GM18909 (cell line): ENCODE data around the gene SLC35F2.
"Not testable (repeated sequence)": the region's sequence is repeated elsewhere in the genome, so short reads cannot be mapped to it uniquely, and the experiment has no call there.

Experiments
- ATAC-seq: cut with Tn5 transposase; IDR thresholded peaks from one replicate; pipeline ENCODE4 v1.9.1; 2021; ENCODE audit warnings: mild to moderate bottlenecking; ENCODE audit not compliant: unreplicated experiment, poor library complexity

The SLC35F2 gene

DNA sequence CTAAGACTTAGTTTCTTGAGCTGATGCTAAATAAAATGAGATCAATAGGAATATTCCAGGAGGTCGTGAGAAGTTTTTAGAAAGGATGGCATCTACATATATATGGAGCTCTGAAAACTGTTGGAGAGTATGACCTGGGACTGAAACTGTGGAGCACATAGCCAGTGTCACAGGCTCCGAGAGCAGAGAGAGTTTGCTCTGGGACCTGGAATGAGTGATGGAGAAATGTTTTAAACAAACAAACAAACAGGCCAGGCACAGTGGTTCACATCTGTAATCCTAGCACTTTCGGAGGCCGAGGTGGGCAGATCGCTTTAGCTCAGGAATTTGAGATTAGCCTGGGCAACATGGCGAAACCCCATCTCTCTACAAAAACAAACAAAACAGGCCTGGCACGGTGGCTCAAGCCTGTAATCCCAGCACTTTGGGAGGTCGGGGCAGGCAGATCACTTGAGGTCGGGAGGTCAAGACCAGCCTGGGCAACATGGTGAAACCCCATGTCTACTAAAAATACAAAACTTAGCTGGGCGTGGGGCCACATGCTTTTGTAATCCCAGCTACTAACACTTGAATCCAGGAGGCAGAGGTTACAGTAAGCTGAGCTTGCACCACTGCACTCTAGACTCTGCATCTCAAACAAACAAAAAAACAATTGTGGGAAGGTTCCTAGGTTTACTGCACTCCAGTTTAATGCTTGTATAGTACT, 67.1 kb downstream of the SLC35F2 start:
- ATAC-seq, result no peak

DNA sequence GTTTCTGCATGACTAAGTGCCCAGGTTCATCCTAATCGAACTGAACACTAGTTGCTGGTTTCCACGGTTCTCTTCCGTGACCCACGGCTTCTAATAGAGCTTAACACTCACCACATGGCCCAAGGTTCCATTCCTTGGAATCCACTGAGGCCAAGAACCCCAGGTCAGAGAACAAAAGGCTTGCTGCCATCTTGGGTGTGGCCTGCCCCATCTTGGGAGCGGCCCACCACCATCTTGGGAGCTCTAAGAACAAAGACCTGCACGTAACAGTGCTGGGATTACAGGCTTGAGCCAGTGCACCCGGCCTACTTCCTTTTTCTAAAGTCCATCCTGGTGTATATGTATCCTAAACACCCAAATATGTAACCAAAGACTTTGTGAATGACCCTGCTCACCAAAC, 68.8 kb downstream of the SLC35F2 start:
- ATAC-seq, result no peak

DNA sequence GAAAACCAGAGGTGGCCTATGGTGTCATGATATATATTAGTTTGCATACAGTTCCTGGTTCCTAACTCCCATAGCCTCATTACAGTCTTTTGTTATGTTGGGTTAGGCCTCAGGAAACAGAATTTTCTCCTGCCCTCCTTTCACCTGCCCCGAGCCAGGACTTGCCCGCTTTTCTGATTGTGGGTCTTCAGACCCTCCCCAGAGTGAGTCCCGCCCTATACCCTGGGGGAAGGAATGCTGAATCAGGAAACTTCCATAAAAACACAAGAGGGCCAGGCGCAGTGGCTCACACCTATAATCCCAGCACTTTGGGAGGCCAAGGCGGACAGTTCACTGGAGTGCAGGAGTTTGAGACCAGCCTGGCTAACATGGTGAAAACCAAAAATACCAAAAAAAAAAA, 70.9 kb downstream of the SLC35F2 start:
- no peak for ATAC-seq

DNA sequence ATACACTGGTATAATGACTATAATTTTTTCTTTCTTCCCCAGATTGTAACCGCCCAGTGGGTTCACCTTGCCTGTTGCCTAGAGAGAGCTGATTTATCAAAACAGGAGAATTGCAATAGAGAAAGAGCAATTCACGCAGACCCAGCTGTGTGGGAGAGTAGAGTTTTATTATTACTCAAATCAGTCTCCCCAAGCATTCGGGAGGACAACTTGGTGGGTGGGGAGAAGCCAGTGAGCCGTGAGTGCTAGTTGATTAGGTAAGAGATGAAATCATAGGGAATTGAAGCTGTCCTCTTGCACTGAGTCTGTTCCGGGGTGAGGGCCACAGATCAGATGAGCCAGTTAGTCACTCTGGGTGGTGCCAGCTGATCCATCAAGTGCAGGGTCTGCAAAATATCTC, 73.2 kb downstream of the SLC35F2 start:
- no peak for ATAC-seq

DNA sequence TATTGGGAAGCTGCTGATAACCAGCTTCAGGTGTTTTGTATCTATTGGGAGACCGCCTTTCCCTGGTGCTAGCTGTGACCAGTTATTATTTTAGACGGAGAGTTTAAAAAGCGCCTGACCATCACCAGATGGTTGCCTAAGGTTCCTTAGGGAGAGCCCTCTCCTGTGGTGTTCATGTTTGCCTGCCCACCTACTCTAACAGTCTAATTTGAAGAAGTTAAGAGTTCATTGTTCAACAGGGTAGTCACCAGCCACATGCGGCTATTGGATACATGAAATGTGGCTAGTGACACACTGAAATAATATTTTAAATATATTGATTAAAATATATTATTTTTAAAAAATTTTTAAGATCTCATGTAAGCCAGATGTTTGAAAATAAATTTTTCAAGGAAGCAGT, 75.5 kb downstream of the SLC35F2 start:
- ATAC-seq, result no peak

DNA sequence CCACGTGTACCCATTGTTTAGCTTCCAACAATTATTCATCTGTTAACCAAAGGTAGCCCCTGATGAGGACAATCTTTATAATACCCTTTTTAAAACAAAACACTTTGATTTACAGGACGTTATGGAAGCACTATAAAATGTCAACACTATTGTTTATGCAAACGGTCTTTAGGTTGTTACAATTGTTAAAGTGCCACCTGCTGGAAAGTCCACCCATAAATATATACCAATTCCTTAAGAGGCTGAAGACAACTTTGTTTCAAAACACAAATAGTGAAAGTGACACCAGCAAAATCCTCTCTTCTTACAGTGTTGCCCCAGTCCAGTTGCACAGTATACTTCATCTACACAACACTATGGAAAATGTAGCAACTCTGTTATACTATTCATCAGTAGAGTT, 77.8 kb downstream of the SLC35F2 start:
- no peak for ATAC-seq

DNA sequence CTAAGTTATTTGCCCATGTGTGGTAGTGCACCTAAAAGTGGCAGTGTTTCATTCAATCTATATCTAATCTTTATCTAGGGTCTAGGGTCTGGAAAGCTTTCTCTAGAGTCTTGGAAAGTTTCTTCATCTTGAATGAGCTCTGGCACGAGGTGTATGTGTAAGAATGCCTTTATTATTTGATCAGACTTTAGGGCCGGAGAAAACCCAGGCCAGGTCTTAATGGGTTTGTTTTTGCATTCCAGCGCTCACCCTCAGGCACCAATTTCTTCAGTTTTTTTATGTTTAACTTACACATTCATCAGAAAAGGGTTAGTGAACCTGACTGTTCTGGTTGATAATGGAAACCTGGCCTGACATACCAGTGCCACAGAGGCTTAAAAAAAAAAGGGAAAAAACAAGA, 78.5 kb downstream of the SLC35F2 start:
- ATAC-seq, result no peak

DNA sequence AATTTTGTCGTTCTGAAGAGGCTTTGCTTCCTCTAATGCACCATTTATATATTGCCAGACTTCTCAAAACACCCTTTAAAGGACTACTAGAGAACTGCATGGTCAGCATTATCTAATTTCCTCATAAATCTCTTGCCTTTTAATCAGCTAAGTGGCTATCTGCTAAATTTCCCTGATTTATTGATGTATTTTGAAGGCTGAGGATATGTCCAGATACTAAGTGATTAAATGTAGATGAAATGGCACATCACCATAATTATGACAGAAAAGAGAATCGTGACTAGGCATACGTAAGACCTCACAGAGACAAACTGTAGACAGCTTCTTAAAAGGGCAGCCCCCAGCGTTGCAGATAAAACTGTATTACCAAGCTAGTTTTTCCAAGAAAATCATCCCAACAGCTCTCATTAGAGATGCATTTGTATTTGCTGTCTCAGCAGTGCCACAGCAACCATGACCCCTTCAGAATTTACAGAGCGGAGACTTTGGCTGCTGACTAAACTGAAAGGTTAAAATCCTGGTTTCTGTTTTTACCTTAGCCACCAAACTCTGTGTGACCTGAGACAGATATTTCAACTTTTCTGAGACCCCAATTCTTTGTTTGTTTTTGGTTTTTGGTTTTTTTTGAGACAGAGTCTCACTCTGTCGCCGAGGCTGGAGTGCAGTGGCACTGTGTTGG, 79.6 kb downstream of the SLC35F2 start:
- ATAC-seq, result no peak

DNA sequence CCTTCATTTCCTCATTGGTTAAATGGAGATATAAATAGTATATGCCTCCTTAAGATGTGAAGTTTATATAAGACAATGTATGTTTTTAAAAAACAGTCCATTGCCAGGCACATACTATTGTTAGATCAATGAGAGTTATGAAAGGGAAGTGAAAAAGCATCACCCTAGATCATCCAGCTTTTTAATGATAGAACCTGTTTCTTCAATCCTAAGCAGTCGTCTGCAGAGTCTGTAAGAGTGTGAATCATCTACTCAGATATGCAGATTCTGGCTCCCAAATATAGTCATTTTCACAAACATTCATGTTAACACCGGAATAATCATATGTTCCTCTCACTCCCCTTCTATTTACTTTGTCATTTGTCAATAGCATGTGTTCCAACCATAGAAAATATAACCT, 81.5 kb downstream of the SLC35F2 start:
- peak; percentile 82 for ATAC-seq

DNA sequence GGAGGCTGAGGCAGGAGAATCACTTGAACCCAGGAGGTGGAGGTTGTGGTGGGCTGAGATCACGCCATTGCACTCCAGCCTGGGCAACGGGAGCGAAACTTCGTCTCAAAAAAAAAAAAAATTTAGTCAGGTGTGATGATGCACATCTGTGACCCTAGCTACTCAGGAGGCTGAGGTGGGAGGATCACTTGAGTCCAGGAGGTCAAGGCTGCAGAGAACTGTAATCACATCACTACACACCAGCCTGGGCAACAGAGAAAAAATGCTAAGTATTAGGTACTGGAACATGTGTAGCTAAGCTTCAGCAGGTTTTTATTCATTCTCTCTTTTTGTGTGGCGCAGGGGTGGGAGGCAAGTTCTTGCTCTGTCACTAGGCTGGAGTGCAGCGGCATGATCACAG, 82.5 kb downstream of the SLC35F2 start:
- no peak for ATAC-seq

DNA sequence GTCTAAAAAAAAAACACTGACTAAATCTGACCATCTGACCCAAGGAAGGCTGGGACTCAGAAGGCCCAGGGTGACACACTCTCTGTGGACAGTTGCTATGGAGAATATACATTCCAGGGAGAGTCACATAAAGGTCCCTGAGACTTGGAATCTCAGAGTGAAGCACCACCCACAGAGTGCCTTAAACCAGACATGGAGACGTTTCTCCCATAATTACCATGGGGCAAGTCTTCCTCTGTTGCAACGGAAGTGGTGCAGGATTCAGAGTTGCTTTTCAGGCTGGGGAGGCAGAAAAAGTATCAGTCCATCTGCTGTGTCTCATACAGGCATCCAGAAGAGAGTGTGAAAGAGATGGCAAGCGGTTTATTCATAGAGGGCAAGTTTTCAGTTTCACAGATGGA, 88.0 kb downstream of the SLC35F2 start:
- no peak for ATAC-seq

DNA sequence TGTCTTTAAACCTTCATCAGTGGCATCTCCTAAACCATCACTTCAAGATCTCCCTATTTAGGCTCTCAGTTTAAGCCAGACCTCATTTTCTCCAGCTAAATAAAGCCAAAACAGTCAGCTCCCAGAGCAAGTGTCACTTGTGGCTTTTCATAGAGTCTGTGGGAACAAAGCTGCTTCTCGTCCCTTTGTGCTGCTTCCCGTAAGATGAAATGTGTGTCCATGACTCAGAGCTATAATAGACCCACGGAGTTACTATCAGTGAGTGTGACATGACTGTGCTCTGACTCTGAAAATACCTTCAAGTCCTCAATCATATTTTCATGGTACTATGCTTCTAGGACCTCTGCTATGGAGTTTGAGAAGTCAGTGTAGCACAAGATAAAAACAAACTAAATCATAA, 89.4 kb downstream of the SLC35F2 start:
- ATAC-seq, result no peak

DNA sequence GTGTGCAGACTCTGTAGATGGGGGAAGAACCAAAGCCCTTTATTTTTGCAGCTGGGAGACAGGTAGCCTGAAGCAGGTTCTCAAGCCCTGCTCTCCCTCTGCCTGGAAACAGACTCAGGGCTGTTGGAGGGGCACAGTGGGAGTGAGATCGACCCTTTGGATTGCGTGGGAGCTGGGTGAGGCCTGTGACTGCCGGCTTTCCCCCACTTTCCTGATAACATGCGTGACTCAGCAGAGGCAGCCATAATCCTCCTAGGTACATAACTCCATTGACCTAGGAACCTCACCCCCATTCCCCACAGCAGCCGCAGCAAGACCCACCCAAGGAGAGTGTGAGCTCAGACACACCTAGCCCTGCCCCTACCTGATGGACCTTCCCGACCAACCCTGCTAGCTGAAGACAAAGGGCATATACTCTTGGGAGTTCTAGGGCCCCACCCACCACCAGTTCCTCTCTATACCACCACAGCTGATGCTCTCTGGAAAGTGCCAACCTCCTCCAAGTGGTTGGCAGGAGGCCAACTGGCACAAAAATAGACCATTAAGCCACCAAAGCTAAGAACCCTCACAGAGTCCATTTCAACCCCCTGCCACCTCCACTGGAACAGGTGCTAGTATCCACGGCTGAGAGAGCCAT, 99.8 kb downstream of the SLC35F2 start:
- ATAC-seq, result not testable (repeated sequence)

DNA sequence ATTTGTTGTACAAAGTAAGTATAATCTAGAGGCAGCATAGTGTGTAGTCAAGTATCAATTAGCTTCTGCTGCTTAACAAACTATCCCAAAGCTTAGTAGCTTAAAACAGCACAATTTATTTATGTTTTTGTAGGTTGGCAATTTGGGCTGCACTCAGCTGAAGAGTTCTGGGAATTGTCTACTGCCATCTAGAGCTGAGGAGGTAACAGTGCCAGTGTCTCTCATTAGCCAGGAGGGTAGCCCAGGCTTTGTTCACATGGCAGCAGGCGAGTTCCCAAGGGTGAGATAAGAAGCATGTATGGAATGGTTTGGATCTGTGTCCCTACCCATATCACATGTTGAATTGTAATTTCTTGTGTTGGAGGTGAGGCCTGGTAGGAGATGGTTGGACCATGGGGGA, 100.9 kb downstream of the SLC35F2 start:
- ATAC-seq, result no peak

DNA sequence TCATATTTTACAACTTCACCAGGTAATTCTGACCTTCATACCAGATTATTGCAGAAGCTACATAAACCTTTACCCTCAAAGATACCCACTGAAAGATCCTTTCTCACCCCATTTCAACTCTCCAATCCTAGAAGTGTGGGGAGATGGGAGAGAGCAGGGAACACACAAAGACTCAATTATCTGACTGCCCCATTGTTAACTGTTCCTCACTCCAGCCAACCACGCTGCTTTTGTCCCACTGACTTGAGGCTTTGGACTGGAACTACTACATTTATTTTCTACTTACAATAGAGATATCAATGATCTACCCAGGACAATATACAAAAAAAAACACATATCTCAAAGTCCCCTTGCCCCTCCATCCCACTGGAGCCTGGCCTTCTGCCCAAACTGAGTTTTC, 102.0 kb downstream of the SLC35F2 start:
- ATAC-seq, result no peak

DNA sequence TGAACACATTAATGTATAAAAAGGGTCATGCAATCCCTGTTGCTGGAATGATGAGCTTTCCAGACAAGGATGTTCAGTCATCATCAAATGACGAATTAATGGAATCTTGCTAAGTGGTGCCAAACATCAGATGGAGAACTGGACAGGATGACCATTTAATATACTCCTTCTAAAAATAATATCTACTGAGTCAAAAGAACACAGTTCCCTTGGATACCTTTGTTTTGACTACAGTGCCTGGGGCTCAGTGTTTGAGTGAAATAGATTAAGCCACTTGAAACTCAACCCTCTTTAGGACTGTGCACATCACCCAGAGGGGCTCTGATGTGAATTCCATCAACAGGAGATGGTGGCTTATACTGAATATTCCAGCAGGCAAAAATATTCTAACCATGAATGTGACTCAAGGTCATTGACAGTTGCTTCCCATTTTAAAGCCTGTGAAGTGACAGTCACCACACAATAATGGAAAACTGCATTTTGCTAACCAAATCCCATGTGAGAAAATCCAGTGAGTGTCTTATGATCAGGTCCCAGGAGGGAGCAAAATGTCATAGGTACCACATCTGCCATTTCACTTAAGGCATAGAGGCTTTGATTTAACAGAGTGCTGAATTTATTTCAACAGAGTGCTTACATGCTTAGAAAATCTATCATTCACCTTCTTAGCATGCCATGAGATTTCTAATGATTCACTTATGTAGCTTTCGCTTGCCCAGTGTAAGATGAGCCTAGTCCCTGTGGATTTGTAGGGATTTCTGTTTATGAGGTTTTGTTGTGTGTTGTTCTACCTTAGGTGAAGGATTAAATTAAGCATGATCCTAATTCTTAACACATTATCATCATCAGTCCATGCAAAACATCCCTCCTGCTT, 105.4 kb downstream of the SLC35F2 start:
- no peak for ATAC-seq

DNA sequence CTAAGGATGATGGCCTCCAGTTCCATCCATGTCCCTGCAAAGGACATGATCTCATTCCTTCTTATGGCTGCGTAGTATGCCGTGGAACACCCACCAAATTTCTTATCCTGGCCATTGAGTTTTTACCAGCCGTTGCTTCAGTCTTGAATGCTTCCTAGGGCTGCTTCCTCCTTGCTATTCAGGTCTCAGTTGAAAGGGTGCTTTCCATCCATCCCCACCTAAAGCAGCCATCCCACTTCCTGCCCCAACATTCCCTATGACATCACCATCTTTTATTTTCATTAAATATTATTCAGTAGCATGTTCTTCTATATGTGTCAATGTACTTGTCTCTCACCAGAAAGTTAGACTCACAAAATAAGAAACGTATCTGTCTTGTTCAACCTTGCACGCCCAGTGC, 106.1 kb downstream of the SLC35F2 start:
- ATAC-seq, result no peak

DNA sequence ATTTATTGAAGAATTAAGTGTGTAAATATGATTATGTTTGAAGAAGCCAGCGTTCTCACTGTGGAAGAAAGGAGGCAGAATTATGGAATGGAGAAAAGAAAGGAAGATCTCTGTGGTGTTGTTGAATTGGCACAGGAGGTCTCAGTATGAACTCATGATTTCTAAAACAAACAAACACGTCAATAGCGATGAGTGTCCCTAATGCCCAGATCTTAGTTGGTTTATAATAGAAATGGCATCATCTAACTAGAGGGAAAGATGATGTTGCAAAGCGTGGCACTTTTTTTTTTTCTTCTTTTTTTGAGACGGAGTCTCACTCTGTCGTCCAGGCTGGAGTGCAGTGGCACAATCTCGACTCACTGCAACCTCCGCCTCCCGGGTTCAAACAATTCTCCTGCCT, 107.5 kb downstream of the SLC35F2 start:
- no peak for ATAC-seq

DNA sequence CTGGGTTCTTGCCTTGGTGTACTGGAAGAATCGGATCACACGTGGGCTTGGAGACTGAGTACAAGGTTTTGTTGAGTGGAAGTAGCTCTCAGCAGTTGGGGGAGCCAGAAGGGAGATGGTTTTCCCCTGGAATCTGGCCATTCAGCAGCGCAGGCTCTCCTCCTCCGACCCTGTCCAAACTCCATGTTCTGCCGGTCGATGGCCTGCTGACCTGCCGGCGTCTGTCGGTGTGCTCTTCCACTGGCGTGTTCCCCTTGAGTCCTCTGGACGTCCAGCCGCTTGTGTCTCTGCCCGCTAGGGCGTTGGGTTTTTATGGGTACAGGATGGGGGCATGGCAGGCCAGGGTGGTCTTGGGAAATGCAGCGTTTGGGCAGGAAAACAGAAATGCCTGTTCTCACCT, 108.3 kb downstream of the SLC35F2 start:
- no peak for ATAC-seq

DNA sequence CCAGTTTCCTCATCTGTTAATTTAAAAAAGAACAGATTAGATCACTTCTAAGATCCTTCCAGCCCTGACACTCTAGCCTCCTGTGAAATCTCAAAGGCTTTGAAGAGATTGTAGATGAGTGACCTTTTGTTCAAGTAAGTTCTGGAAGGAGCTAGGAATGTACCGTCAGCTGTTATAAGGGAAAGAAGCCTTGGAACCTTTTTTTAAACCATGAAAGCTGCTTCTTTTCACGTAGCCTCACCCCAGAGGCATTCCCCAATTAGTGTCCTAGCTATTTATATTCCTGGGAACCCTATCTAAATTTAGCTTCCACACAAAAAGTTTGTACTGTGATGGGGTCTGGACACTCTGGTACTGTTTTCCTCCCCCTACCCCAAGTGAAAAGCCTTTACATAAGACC, 111.0 kb downstream of the SLC35F2 start:
- ATAC-seq, result no peak

DNA sequence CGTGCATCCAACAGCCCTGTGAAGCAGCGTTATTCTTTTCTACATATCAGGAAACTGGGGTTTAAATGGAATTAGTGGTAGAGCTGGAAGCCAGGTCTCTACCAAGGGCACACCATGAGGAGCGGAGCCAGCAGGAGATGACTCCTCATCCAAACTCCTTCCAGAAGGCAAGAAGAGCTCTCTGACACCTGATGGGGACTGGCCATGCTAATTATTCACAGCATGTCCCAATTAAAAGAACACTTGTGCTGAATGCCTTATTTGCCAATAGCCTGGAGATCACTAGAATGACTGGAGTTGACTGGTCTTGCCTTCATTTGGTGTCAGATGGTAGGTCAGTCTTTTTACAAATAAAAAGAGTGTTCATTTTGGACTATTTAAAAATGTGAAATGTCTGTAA, 113.9 kb downstream of the SLC35F2 start:
- no peak for ATAC-seq
